HG03571 (cell line): ENCODE results near the gene TSR3.

Experiments
- ATAC-seq: cut with Tn5 transposase; IDR thresholded peaks from one replicate; pipeline ENCODE4 v1.9.1; 2021; ENCODE audit not compliant: unreplicated experiment

Gene TSR3

DNA sequence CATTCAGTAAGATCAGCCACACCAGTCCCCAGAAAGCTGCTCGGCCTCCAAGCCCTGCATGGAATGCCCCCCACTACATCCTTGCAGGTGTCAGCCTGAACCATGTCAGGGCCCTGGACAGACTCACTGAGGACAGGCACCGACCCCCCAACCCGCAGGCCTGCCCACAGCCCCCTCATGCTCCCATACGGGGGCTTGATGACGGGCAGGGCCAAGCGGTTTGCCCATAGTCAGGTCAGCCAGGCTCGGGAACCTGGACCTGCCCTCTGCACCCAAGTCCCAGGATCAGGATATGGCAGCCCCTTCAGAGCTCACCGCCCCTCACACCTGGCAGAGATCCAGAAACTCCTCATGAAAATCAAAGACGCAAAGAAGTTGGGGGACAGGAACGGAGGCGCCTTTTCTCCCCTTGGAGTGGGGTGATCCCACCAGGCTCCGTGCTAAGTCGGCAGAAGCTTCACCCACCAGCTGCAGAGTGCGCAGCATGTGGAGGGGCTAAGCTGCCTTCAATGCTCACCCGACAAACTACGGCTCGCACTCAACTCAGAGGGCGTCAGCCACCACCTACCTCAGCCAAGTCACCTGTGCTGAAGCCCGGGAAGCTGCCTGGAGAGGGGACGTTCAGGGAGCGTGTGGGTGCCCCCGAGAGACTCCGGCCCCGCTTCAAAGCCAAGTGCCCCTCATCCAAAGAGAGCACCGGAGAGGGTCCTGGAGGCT is 26.6 kb upstream of the TSR3 start:
- no peak for ATAC-seq

- no peak for ATAC-seq
Observed at GRCh38 chr16:1377406-1378010, 25.8 kb upstream of the TSR3 start.

DNA sequence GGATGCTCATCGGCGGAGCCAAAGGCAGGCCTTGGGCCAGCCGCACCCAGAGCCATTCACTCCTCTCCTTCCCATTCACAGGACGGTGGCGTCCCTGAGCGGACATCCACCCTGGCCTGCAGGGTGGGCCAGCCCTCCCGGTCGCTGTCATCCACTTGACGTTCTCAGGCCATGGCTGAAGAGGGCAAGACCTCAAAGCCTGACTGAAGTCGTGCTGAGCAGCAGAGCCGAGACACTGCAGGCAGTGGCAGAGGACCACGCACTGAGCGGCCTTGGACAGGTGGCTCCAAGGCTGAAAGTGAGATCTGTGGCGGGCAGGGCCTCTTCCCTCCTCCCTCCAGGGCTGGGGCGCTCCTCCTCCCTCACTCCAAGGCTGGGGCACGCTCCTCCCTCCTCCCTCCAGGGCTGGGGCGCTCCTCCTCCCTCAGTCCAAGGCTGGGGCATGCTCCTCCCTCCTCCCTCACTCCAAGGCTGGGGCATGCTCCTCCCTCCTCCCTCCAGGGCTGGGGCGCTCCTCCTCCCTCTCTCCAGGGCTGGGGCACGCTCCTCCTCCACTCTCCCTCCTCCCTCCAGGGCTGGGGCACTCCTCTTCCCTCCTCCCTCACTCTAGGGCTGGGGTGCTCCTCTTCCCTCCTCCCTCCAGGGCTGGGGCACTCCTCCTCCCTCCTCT is 24.2 kb upstream of the TSR3 start:
- ATAC-seq: no peak

- no peak for ATAC-seq
Observed at GRCh38 chr16:1375298-1375640, 23.6 kb upstream of the TSR3 start.

- ATAC-seq: no peak
Observed at GRCh38 chr16:1374418-1375297, 23.0 kb upstream of the TSR3 start.

GRCh38 chr16:1372292-1372950 is 20.7 kb upstream of the TSR3 start:
- ATAC-seq: no peak

DNA sequence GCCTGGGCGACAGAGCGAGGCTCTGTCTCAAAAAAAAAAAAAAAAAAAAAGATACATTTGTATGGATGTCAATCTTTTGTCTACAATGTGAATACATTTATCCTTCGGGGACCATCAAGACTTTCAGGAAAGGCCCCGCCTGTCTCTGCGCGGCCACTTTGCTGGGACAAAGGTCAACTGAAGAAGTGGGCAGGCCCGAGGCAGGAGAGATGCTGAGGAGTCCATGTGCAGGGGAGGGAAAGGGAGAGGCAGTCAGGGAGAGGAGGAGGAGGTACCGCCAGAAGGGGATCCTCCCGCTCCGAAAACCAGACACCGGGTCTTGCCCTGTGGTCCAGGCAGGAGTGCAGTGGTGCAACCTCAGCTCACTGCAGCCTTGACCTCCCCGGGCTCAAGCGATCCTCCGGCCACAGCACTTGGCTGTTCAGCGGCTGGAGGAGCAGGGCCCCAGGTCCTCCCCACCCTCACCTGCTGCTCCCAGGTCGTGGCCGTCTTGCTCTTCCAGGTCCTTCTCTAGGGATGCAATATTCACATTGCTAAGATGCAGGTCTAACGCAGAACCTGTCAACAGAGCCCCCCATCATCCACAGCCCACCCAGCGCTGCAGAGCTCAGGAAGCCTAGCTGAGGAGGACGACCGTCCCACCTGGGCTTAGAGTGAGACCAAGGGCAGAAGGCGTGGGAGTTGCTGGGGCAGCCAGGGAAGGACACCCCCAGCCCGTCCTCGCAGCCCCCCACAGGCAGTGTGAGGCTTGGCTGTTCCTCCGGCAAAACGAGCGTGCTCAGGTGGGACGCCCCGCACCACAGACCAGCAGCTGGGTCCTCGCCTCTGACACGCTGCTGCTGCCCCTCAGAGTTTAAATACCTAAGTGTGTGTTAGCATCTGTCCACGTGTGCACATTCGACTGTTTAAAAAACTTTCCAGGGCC is 19.6 kb upstream of the TSR3 start:
- no peak for ATAC-seq

GRCh38 chr16:1367486-1368174 is 16.0 kb upstream of the TSR3 start:
- ATAC-seq: no peak

GRCh38 chr16:1366712-1367299 is 15.1 kb upstream of the TSR3 start:
- ATAC-seq: no peak

GRCh38 chr16:1366060-1366711 is 14.5 kb upstream of the TSR3 start:
- ATAC-seq: no peak

GRCh38 chr16:1364510-1364909 is 12.8 kb upstream of the TSR3 start:
- ATAC-seq: no peak

DNA sequence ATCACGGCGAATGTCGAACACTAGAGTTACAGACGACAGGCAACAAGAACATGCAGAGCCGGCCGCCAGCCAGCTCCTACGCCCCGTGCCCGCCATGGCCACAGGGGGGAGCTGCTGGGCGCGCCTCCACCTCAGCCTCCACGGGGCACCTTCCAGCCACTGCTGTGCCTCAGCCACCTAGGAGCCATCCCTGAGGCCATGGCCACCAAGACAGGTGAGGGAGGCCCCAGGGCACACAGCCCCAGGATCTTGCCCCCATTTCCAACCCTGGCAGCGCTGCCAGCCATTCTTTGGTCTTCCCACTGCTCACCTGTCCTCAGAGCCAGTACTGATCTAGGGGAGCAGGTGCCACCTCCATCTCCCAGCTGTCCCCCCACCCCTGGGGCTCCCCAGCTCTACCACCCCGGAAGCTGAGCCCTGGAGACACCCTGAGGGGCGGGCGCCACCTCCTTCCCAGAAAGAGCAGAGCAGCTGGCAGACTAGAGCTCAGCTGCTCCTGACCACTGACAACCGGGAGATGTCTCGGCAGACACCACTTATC is 11.9 kb upstream of the TSR3 start:
- no peak for ATAC-seq

DNA sequence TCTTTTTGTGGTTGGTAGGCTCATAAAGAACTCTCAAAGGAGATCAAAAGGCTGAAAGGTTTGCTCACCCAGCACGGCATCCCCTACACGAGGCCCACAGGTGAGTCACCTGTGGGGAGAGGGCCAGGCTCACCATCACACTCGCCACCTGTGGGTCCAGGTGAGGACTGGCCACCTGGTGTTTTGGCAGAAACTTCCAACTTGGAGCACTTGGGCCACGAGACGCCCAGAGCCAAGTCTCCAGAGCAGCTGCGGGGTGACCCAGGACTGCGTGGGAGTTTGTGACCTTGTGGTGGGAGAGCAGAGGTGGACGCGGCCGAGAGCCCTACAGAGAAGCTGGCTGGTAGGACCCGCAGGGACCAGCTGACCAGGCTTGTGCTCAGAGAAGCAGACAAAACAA is 11.1 kb upstream of the TSR3 start:
- no peak for ATAC-seq

DNA sequence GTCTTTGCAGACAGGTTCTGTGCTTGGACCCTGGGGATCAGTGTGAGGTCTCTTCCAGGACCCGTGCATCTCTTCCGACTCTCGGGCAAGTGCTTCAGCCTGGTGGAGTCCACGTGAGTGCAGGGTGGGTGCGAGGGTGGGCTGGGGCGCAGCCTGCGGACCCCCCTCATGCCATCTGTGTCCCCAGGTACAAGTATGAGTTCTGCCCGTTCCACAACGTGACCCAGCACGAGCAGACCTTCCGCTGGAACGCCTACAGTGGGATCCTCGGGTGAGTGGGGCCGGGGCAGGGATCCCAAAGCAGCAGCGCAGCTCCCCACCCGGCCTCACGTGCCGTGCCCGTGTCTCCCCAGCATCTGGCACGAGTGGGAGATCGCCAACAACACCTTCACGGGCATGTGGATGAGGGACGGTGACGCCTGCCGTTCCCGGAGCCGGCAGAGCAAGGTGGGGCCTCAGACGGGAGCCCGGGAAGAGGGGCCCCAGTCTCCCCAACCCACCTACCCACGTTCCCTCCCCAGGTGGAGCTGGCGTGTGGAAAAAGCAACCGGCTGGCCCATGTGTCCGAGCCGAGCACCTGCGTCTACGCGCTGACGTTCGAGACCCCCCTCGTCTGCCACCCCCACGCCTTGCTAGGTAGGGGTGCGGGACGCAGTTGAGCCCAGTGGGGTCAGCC is 10.1 kb upstream of the TSR3 start:
- ATAC-seq: no peak

DNA sequence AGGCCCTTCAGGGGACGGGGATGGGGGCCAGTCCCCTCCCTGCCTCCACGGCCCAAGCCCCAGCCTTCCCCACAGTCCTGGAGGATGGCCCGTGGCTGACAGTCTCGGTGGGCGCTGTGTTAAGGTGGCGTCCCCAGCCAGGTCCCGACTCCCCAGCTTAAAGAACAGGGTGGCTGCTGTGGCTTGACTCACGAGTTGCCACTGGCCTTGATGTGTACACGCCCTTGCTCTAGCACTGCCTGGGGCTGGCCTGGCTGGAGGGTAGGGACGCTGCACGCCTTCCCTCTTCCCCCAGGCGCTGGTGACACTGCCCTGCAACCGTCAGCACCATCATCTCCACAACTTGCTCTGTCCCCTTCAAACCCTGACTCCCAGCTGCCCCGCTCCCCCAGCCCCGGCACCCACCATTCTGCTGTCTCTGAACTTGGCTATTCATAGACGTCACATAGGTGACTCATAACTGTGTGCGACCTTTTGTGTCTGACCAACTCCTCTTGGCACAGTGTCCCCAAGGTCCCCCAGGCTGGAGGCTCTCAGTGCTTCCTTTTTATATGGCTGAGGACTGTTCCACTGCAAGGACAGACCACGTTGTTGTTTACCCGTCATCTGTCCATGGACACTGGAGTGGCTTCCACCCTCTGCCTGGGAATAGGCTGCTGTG is 6.4 kb upstream of the TSR3 start:
- ATAC-seq: no peak

- no peak for ATAC-seq
Observed at GRCh38 chr16:1356061-1356900, 4.6 kb upstream of the TSR3 start.
